GM12865 (cell line): ENCODE measurements around the gene UNC79.

ENCODE experiments used
- DNase-seq: peaks from one replicate; pipeline ENCODE4 v3.0.0; 2010; ENCODE audit warnings: low read depth
- H3K4me3 ChIP-seq: 2 replicates; pipeline ENCODE4 v1.5.1; 2011; ENCODE audit warnings: mild to moderate bottlenecking, low read depth, low read length, control low read depth
- CTCF ChIP-seq: IDR thresholded peaks from 2 replicates; pipeline ENCODE4 v1.5.1; 2011; ENCODE audit warnings: low read length, control low read depth, low read depth, inconsistent platforms; ENCODE audit not compliant: insufficient read depth; ENCODE audit errors: missing control alignments

Gene UNC79

GRCh38 chr14:93525696-93526451 lies 95.1 kb downstream of the UNC79 start:
- no peak for TF ChIP-seq CTCF
- H3K4me3 ChIP-seq: no peak overlapping the region
- no peak for DNase-seq

- H3K4me3 ChIP-seq: no peak overlapping the region
- no peak for TF ChIP-seq CTCF
- DNase-seq: no peak
Measured at GRCh38 chr14:93527203-93527607, 96.5 kb downstream of the UNC79 start.

GRCh38 chr14:93528884-93529558 lies 98.3 kb downstream of the UNC79 start:
- H3K4me3 ChIP-seq: no peak overlapping the region
- DNase-seq: no peak
- TF ChIP-seq CTCF: no peak

GRCh38 chr14:93531644-93532043 lies 100.9 kb downstream of the UNC79 start:
- no peak overlapping the region for H3K4me3 ChIP-seq
- TF ChIP-seq CTCF: no peak
- DNase-seq: no peak

GRCh38 chr14:93532541-93532940 lies 101.8 kb downstream of the UNC79 start:
- TF ChIP-seq CTCF: no peak
- no peak overlapping the region for H3K4me3 ChIP-seq
- DNase-seq: no peak

- no peak for TF ChIP-seq CTCF
Measured at GRCh38 chr14:93533437-93533836, 102.7 kb downstream of the UNC79 start.

More at GRCh38 chr14:93533437-93533836, 102.7 kb downstream of the UNC79 start:
- no peak overlapping the region for H3K4me3 ChIP-seq
- DNase-seq: no peak
